ENCODE data around the gene RBPJ. TPM values are rescaled to one million over a fixed set of nuclear protein-coding genes. Genes with fewer than 3 reads are reported as not detected.

RBPJ gene
- polyA plus RNA-seq, 3 donors: 75.3 to 177 (median 128) TPM

- no peak overlapping the region for H3K4me2 ChIP-seq (replicated peaks; ENCODE audit: extremely low read depth, low read length, poor library complexity, severe bottlenecking)
- no peak overlapping the region for H3K9ac ChIP-seq (ENCODE audit: insufficient read depth, low read length, poor library complexity, severe bottlenecking)
- H3K4me3 ChIP-seq (replicated peaks in 1 of 3; ENCODE audit: low read depth in 2 of 3, low read length in 3 of 3): no peak overlapping the region
- no peak overlapping the region for H3K27ac Mint-ChIP-seq
- H3K4me1 Mint-ChIP-seq: no peaks in the 10 kb centered on the region
- DNase-seq: no peak
- intact Hi-C loops (cut with micrococcal nuclease): no loop called here
- no peaks in the 10 kb centered on the region for H3K36me3 ChIP-seq (replicated peaks in 1 of 2; ENCODE audit: control insufficient read depth in 1 of 2, insufficient read depth in 2 of 2, low read length in 2 of 2)
- no peak for TF ChIP-seq CTCF (IDR thresholded peaks at IDR 0.05)
- no peak overlapping the region for H2AFZ ChIP-seq (ENCODE audit: insufficient read depth, low read depth, low read length, poor library complexity, severe bottlenecking)
- peaks cover 0 to 5% (median 0%) of the 10 kb centered on the region in 7 donors for H3K9me3 Mint-ChIP-seq
- H3K4me3 Mint-ChIP-seq: no peak overlapping the region
- H3K79me2 ChIP-seq (ENCODE audit: insufficient read depth, low read length): no peaks in the 10 kb centered on the region
- WGBS (ENCODE audit: insufficient coverage): no CpG with 5 or more reads among the region's 2 CpGs
- H4K20me1 ChIP-seq (ENCODE audit: insufficient read depth, low read length): no peaks in the 10 kb centered on the region
- H3K9me3 ChIP-seq (replicated peaks in 1 of 2; ENCODE audit: control insufficient read depth in 1 of 2, insufficient read depth in 1 of 2, low read length in 2 of 2): no peaks in the 10 kb centered on the region
- H3K4me1 ChIP-seq (ENCODE audit: control insufficient read depth in 1 of 2, insufficient read depth in 2 of 2, low read length in 2 of 2): no peaks in the 10 kb centered on the region
- no peaks in the 10 kb centered on the region for H3K36me3 Mint-ChIP-seq
- no peak overlapping the region for H3K27ac ChIP-seq (ENCODE audit: low read depth in 1 of 2, low read length in 2 of 2)
- H3K27me3 ChIP-seq (ENCODE audit: control insufficient read depth in 2 of 2, insufficient read depth in 2 of 2, low read length in 2 of 2): no peaks in the 10 kb centered on the region
- peaks cover 1 to 6% (median 3%) of the 10 kb centered on the region in 3 donors for H3K27me3 Mint-ChIP-seq (ENCODE audit: low read depth in 3 of 3)
Measured at GRCh38 chr4:26484032-26484515, 163.3 kb downstream of the RBPJ start.

- Histone ChIP-seq H3K4me2 (replicated peaks; ENCODE audit: extremely low read depth, low read length, poor library complexity, severe bottlenecking) (no peak overlapping the region), H3K36me3 (replicated peaks in 1 of 2; ENCODE audit: control insufficient read depth in 1 of 2, insufficient read depth in 2 of 2, low read length in 2 of 2) (no peaks in the 10 kb centered on the region), H3K9ac (ENCODE audit: insufficient read depth, low read length, poor library complexity, severe bottlenecking) (no peak overlapping the region), H3K4me3 (replicated peaks in 1 of 3; ENCODE audit: low read depth in 2 of 3, low read length in 3 of 3) (no peak overlapping the region), H3K27ac (ENCODE audit: low read depth in 1 of 2, low read length in 2 of 2) (no peak overlapping the region), H4K20me1 (ENCODE audit: insufficient read depth, low read length) (no peaks in the 10 kb centered on the region), H3K4me1 (ENCODE audit: control insufficient read depth in 1 of 2, insufficient read depth in 2 of 2, low read length in 2 of 2) (no peaks in the 10 kb centered on the region), H3K27me3 (ENCODE audit: control insufficient read depth in 2 of 2, insufficient read depth in 2 of 2, low read length in 2 of 2) (no peaks in the 10 kb centered on the region), H3K9me3 (replicated peaks in 1 of 2; ENCODE audit: control insufficient read depth in 1 of 2, insufficient read depth in 1 of 2, low read length in 2 of 2) (no peaks in the 10 kb centered on the region), H3K79me2 (ENCODE audit: insufficient read depth, low read length) (no peaks in the 10 kb centered on the region), H2AFZ (ENCODE audit: insufficient read depth, low read depth, low read length, poor library complexity, severe bottlenecking) (no peak overlapping the region)
- no peak overlapping the region for H3K4me3 Mint-ChIP-seq
- WGBS (ENCODE audit: insufficient coverage): 93% methylated on average over 2 of the region's 5 CpGs
- no peak for TF ChIP-seq CTCF (IDR thresholded peaks at IDR 0.05)
- intact Hi-C loops (cut with micrococcal nuclease): no loop called here
- H3K27ac Mint-ChIP-seq: no peak overlapping the region
- H3K27me3 Mint-ChIP-seq (ENCODE audit: low read depth in 3 of 3): peaks cover 1 to 6% (median 3%) of the 10 kb centered on the region in 3 donors
- H3K4me1 Mint-ChIP-seq: no peaks in the 10 kb centered on the region
- DNase-seq: no peak
- H3K9me3 Mint-ChIP-seq: peaks cover 0 to 5% (median 0%) of the 10 kb centered on the region in 7 donors
- no peaks in the 10 kb centered on the region for H3K36me3 Mint-ChIP-seq
Measured at GRCh38 chr4:26484516-26484915, 163.7 kb downstream of the RBPJ start.

Other genes with a start within 250 kb of the RBPJ start
- not detected for gene CCKAR, start 169.5 kb downstream of the RBPJ start, polyA plus RNA-seq